ENCODE measurements around the gene ESYT1. TPM values are rescaled to one million over a fixed set of nuclear protein-coding genes. Genes with fewer than 3 reads are reported as not detected.
A peak's percentile ranks its signal among the peaks of the same experiment; 100 is the strongest.

Gene ESYT1
- total RNA-seq, 1 experiment from 2014 or later, result 145 TPM

DNA sequence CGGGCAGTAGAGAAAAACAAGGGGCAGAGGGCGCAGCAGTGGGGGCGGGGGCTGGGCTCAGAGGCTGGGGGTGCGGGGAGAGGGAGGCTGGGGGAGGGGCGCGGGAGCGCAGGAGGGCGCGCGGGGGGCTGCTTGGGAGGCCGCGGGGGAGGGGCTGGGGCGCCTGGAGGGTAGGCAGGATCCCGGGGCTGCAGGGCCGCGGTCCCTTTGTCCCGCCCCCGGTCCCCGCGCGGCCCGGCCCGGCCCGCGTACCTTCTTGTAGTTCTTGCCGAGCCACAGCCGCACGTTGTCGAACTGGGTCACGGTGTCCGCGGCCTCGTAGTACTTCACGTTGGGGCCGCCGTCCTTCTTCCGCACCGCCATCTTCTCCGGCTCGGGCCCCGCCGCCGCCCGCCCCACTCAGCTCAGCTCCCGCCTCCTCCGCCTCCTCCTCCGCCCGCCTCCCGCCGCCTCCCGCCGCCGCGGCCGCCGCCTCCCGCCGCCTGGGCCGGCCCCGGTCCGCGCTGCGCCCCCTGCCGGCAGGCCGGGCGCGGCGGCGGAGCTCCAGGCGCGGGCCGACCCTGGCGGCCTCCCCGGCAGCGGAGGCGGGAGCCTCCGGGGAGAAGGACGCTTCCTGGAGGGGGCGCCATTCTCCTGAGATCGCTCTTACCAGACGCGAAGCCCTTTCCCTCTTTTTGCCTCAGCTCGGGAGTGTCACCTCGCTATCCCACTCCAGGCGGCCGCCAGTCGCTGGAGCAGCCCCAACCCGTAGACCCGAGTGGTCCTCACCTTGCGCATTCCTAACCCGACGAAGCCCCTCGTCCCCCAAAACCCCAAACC, 61.2 kb downstream of the ESYT1 start, which contains the start of gene SMARCC2:
Gene SMARCC2, minus strand, starts transcription at position 385 of the 819 bp plus-strand sequence. Its CDS starts 22 bp downstream, at position 363.
- H3K36me3 ChIP-seq, result peaks cover 28% of the 10 kb centered on the region
- H3K27me3 ChIP-seq, result no peaks in the 10 kb centered on the region
- DNase-seq, result peak; percentile 84
- peak within 1 kb of the TSS; percentile 81 for H3K4me3 ChIP-seq
- H3K9me3 ChIP-seq, result no peaks in the 10 kb centered on the region

DNA sequence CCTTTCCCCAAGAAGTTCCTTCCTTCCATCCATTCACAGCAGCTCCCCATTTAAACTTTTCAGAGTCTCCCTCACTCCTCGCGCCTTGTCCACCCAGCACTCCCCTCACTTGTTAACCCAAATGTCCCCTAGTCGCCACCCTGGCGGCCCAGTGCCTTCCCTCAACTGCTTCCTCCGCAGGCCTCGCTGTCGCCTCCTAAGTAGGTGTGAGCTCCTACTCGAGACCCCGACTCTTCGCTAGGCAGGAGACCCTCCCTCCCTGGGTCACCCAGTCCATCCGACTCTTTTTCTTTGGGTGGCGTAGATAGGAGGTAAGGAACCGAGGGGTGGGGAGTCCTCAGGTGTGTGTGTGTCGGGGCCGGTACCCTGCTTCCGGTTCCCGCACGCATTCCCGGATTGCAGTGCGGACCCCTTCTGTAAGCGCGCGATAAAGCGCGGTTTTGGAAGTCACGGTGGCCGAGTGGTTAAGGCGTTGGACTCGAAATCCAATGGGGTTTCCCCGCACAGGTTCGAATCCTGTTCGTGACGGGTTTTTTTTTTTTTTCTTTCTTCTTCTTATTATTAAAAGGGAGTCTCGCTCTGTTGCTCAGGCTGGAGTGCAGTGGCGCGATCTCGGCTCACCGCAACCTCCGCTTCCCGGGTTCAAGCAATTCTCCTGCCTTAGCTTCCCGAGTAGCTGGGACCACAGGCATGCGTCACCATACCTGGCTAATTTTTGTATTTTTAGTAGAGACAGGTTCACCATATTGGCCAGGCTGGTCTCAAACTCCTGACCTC, 62.0 kb downstream of the ESYT1 start:
- peak overlapping the region; percentile 81 for H3K4me3 ChIP-seq
- H3K27me3 ChIP-seq, result no peaks in the 10 kb centered on the region
- peak; percentile 74 for DNase-seq
- peaks cover 20% of the 10 kb centered on the region for H3K36me3 ChIP-seq
- no peaks in the 10 kb centered on the region for H3K9me3 ChIP-seq

DNA sequence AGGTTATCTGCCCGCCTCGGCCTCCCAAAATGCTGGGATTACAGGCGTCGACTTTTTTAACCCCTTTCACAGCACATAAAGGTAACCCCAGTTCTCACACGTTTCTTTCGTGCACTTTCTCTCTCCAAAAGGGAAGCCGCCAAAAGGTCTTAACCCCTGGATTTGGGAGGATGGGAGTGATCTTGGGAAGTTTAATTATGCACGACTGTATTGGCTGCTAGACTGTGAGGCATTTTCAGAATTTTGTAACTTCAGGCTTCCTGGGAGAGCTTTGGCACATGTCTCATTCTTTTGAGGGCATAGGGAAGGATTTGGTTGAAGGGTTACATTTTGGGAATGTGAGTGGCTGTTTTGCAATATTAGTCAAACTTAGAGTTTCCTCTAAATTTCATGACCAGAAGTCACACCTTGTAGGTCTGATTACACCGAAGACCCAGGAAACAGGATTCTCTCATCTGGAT, 62.7 kb downstream of the ESYT1 start:
- Histone ChIP-seq H3K36me3 (peaks cover 17% of the 10 kb centered on the region), H3K4me3 (peak overlapping the region; percentile 81), H3K27me3 (no peaks in the 10 kb centered on the region), H3K9me3 (no peaks in the 10 kb centered on the region)
- no peak for DNase-seq

DNA sequence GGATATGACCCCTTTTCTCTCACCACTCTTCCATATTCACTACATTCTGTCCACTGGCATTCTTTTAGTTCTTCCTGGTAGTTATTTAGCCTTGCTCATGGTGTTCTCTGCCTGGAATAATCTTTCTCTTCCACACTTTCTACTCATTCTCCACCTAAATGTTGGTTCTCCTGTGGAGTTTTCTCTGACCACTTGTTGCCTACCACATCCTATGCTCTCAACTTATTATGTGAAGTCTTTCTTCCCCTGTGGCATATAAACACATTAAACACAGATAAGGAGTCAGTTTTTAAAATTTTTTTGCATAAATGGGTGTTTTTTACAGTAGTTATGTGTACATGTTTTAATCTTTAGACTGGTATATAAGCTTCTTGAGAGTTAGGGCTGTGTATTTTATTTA, 64.5 kb downstream of the ESYT1 start:
- no peak overlapping the region for H3K4me3 ChIP-seq
- no peaks in the 10 kb centered on the region for H3K36me3 ChIP-seq
- no peaks in the 10 kb centered on the region for H3K9me3 ChIP-seq
- H3K27me3 ChIP-seq, result no peaks in the 10 kb centered on the region
- no peak for DNase-seq

DNA sequence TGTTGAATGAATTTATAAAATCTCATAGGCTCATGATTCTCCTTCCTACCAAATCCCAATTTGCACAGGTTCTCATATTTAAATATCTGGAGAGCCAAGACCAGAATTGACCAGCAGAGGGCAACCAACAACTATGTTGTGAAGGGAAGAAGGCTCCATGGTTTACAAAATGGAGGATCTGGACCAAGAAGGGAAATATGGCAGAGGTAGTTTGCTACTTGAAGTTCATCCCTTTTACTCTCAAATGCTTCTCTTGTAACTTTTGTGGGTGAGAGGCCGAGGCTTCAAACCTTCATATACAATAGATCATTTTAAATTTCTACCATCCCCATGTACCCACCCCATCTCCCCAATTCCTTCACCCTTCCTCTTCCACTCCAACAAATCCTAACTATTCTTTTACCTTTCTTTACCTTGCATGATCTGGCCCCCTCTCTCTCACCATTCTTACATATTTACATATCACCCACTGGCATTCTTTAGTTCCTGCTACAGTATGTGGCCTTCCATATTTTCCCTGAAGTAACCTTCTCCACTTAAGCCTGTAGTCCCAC, 65.0 kb downstream of the ESYT1 start:
- DNase-seq, result peak; percentile 52
- H3K9me3 ChIP-seq, result no peaks in the 10 kb centered on the region
- H3K4me3 ChIP-seq, result no peak overlapping the region

More for the DNA sequence above, 65.0 kb downstream of the ESYT1 start:
- Histone ChIP-seq H3K36me3 (no peaks in the 10 kb centered on the region), H3K27me3 (no peaks in the 10 kb centered on the region)

Other genes with a start within 250 kb of the ESYT1 start
- gene PYM1, start 200.4 kb upstream of the ESYT1 start, total RNA-seq (2014; rRNA removed; shearing (Covaris generic); ENCODE audit: low replicate concordance), result 34.6 and 42.6 TPM in 2 replicates
- gene DGKA, start 197.1 kb upstream of the ESYT1 start, total RNA-seq (2014; rRNA removed; shearing (Covaris generic); ENCODE audit: low replicate concordance), result 2.6 and 2.9 TPM in 2 replicates
- gene PMEL, start 162.2 kb upstream of the ESYT1 start, total RNA-seq (2014; rRNA removed; shearing (Covaris generic); ENCODE audit: low replicate concordance), result 2.0 TPM in 1 of 2 replicates, not detected in the other
- gene CDK2, start 161.4 kb upstream of the ESYT1 start, total RNA-seq (2014; rRNA removed; shearing (Covaris generic); ENCODE audit: low replicate concordance), result 40.9 and 41.8 TPM in 2 replicates
- gene RAB5B, start 154.2 kb upstream of the ESYT1 start, total RNA-seq (2014; rRNA removed; shearing (Covaris generic); ENCODE audit: low replicate concordance), result 16.5 and 18.6 TPM in 2 replicates
- 9.7 and 23.4 TPM in 2 replicates for gene SUOX, start 131.0 kb upstream of the ESYT1 start, total RNA-seq (2014; rRNA removed; shearing (Covaris generic); ENCODE audit: low replicate concordance)
- gene IKZF4, start 107.2 kb upstream of the ESYT1 start, total RNA-seq (2014; rRNA removed; shearing (Covaris generic); ENCODE audit: low replicate concordance), result 0.30 and 0.54 TPM in 2 replicates
- gene RPS26, start 86.3 kb upstream of the ESYT1 start, total RNA-seq (2014; rRNA removed; shearing (Covaris generic); ENCODE audit: low replicate concordance), result 313 and 847 TPM in 2 replicates
- gene ERBB3, start 48.1 kb upstream of the ESYT1 start, total RNA-seq (2014; rRNA removed; shearing (Covaris generic); ENCODE audit: low replicate concordance), result 0.56 TPM in 1 of 2 replicates, not detected in the other
- 329 and 467 TPM in 2 replicates for gene PA2G4, start 23.7 kb upstream of the ESYT1 start, total RNA-seq (2014; rRNA removed; shearing (Covaris generic); ENCODE audit: low replicate concordance)
- gene RPL41, start 11.6 kb upstream of the ESYT1 start, total RNA-seq (2014; rRNA removed; shearing (Covaris generic); ENCODE audit: low replicate concordance), result 1,876 and 4,191 TPM in 2 replicates
- 3.5 and 5.3 TPM in 2 replicates for gene ZC3H10, start 10.0 kb upstream of the ESYT1 start, total RNA-seq (2014; rRNA removed; shearing (Covaris generic); ENCODE audit: low replicate concordance)
- gene MYL6B, start 24.3 kb downstream of the ESYT1 start, total RNA-seq (2014; rRNA removed; shearing (Covaris generic); ENCODE audit: low replicate concordance), result 65.7 and 123 TPM in 2 replicates
- gene MYL6, start 30.1 kb downstream of the ESYT1 start, total RNA-seq (2014; rRNA removed; shearing (Covaris generic); ENCODE audit: low replicate concordance), result 1,658 and 1,845 TPM in 2 replicates
- 10.6 and 14.8 TPM in 2 replicates for gene SMARCC2, start 61.2 kb downstream of the ESYT1 start, total RNA-seq (2014; rRNA removed; shearing (Covaris generic); ENCODE audit: low replicate concordance)
- gene RNF41, start 93.7 kb downstream of the ESYT1 start, total RNA-seq (2014; rRNA removed; shearing (Covaris generic); ENCODE audit: low replicate concordance), result 51.6 and 107 TPM in 2 replicates
- gene NABP2, start 96.1 kb downstream of the ESYT1 start, total RNA-seq (2014; rRNA removed; shearing (Covaris generic); ENCODE audit: low replicate concordance), result 61.0 and 115 TPM in 2 replicates
- gene SLC39A5, start 101.8 kb downstream of the ESYT1 start, total RNA-seq (2014; rRNA removed; shearing (Covaris generic); ENCODE audit: low replicate concordance), result not detected in 2 replicates
- 6.0 and 18.9 TPM in 2 replicates for gene ANKRD52, start 130.1 kb downstream of the ESYT1 start, total RNA-seq (2014; rRNA removed; shearing (Covaris generic); ENCODE audit: low replicate concordance)
- gene COQ10A, start 138.7 kb downstream of the ESYT1 start, total RNA-seq (2014; rRNA removed; shearing (Covaris generic); ENCODE audit: low replicate concordance), result 6.9 and 7.7 TPM in 2 replicates
- 73.4 and 88.0 TPM in 2 replicates for gene CS, start 172.1 kb downstream of the ESYT1 start, total RNA-seq (2014; rRNA removed; shearing (Covaris generic); ENCODE audit: low replicate concordance)
- gene CNPY2, start 187.7 kb downstream of the ESYT1 start, total RNA-seq (2014; rRNA removed; shearing (Covaris generic); ENCODE audit: low replicate concordance), result 126 and 157 TPM in 2 replicates
- gene PAN2, start 205.7 kb downstream of the ESYT1 start, total RNA-seq (2014; rRNA removed; shearing (Covaris generic); ENCODE audit: low replicate concordance), result 9.3 and 11.9 TPM in 2 replicates
- not detected in 2 replicates for gene IL23A, start 210.6 kb downstream of the ESYT1 start, total RNA-seq (2014; rRNA removed; shearing (Covaris generic); ENCODE audit: low replicate concordance)
- gene STAT2, start 231.8 kb downstream of the ESYT1 start, total RNA-seq (2014; rRNA removed; shearing (Covaris generic); ENCODE audit: low replicate concordance), result 15.3 and 18.1 TPM in 2 replicates
- gene APOF, start 234.6 kb downstream of the ESYT1 start, total RNA-seq (2014; rRNA removed; shearing (Covaris generic); ENCODE audit: low replicate concordance), result not detected in 2 replicates